ENCODE results near the gene MORF4L1. TPM values are rescaled to one million over a fixed set of nuclear protein-coding genes. Genes with fewer than 3 reads are reported as not detected.

MORF4L1 gene
- total and polyA plus RNA-seq, 2 donors (not counting 1 experiment from before 2014, with no cell fraction given), result 268 to 710 TPM

GRCh38 chr15:78915341-78916087 lies 42.8 kb downstream of the MORF4L1 start:
- no peak overlapping the region for H3K4me2 ChIP-seq (ENCODE audit: extremely low read depth, insufficient read depth, low read length)
- peaks cover 18% of the 10 kb centered on the region for H3K36me3 ChIP-seq (ENCODE audit: control insufficient read depth, insufficient read depth, low read length)
- peaks cover 9% of the 10 kb centered on the region for H3K79me2 ChIP-seq (ENCODE audit: control insufficient read depth, insufficient read depth, low read length)
- no peaks in the 10 kb centered on the region for H4K20me1 ChIP-seq (ENCODE audit: control insufficient read depth, extremely low read depth, insufficient read depth, low read length)
- H2AFZ ChIP-seq (ENCODE audit: low read length), result no peak overlapping the region
- H3K9me3 ChIP-seq (ENCODE audit: control insufficient read depth, insufficient read depth, low read depth, low read length), result no peaks in the 10 kb centered on the region
- no peak overlapping the region for H3K9ac ChIP-seq (ENCODE audit: insufficient read depth, low read length)
- peaks cover 5% of the 10 kb centered on the region for H3K4me1 ChIP-seq (ENCODE audit: control insufficient read depth, extremely low read depth, insufficient read depth, low read length)
- no peak for TF ChIP-seq EZH2 (IDR thresholded peaks at IDR 0.05; ENCODE audit: low read length, missing control alignments)
- TF ChIP-seq, protein P1, sequence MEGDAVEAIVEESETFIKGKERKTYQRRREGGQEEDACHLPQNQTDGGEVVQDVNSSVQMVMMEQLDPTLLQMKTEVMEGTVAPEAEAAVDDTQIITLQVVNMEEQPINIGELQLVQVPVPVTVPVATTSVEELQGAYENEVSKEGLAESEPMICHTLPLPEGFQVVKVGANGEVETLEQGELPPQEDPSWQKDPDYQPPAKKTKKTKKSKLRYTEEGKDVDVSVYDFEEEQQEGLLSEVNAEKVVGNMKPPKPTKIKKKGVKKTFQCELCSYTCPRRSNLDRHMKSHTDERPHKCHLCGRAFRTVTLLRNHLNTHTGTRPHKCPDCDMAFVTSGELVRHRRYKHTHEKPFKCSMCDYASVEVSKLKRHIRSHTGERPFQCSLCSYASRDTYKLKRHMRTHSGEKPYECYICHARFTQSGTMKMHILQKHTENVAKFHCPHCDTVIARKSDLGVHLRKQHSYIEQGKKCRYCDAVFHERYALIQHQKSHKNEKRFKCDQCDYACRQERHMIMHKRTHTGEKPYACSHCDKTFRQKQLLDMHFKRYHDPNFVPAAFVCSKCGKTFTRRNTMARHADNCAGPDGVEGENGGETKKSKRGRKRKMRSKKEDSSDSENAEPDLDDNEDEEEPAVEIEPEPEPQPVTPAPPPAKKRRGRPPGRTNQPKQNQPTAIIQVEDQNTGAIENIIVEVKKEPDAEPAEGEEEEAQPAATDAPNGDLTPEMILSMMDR (conservative IDR thresholded peaks at IDR 0.05 in 1 of 2, IDR thresholded peaks at IDR 0.05 in 1 of 2; ENCODE audit: low read depth in 1 of 2, low read length in 2 of 2), result no peak
- DNase-seq (ENCODE audit: low read depth in 2 of 2), result peak in 1 of 2 donors; percentile 49
- no peak overlapping the region for H3K4me3 ChIP-seq (replicated peaks in 1 of 4; ENCODE audit: control extremely low read depth in 1 of 4, insufficient read depth in 1 of 4, low read depth in 3 of 4, low read length in 4 of 4)
- no peak overlapping the region for H3K27ac ChIP-seq (ENCODE audit: insufficient read depth, low read length)
- no peaks in the 10 kb centered on the region for H3K27me3 ChIP-seq (ENCODE audit: control insufficient read depth, insufficient read depth, low read length)

DNA sequence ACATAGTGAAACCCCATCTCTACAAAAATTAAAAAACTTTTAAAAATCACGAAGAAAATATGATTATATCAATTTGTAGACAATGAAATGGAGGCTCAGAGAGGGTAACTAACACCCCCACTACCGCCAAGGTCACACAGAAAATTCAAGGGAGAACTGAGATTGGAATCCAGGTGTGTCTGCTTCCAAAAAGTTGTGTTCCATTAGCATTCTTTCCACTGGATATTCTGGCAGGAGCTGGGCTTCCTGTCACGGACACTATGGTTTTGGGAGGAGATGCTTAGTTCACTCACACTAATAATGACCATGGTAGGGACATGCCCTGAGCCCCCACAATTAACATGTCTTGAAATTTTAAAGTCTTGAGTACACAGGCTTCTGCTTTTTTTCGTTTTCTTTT lies 43.4 kb downstream of the MORF4L1 start:
- no peaks in the 10 kb centered on the region for H4K20me1 ChIP-seq (ENCODE audit: control insufficient read depth, extremely low read depth, insufficient read depth, low read length)
- no peak for DNase-seq (ENCODE audit: low read depth in 2 of 2)
- H3K4me2 ChIP-seq (ENCODE audit: extremely low read depth, insufficient read depth, low read length), result no peak overlapping the region
- peaks cover 6% of the 10 kb centered on the region for H3K79me2 ChIP-seq (ENCODE audit: control insufficient read depth, insufficient read depth, low read length)
- H3K4me1 ChIP-seq (ENCODE audit: control insufficient read depth, extremely low read depth, insufficient read depth, low read length), result peaks cover 5% of the 10 kb centered on the region
- H3K27ac ChIP-seq (ENCODE audit: insufficient read depth, low read length), result no peak overlapping the region
- peaks cover 18% of the 10 kb centered on the region for H3K36me3 ChIP-seq (ENCODE audit: control insufficient read depth, insufficient read depth, low read length)
- no peak overlapping the region for H2AFZ ChIP-seq (ENCODE audit: low read length)
- no peaks in the 10 kb centered on the region for H3K9me3 ChIP-seq (ENCODE audit: control insufficient read depth, insufficient read depth, low read depth, low read length)
- no peak overlapping the region for H3K4me3 ChIP-seq (replicated peaks in 1 of 4; ENCODE audit: control extremely low read depth in 1 of 4, insufficient read depth in 1 of 4, low read depth in 3 of 4, low read length in 4 of 4)
- H3K9ac ChIP-seq (ENCODE audit: insufficient read depth, low read length), result no peak overlapping the region
- TF ChIP-seq EZH2 (IDR thresholded peaks at IDR 0.05; ENCODE audit: low read length, missing control alignments), result no peak
- TF ChIP-seq, protein P1 (conservative IDR thresholded peaks at IDR 0.05 in 1 of 2, IDR thresholded peaks at IDR 0.05 in 1 of 2; ENCODE audit: low read depth in 1 of 2, low read length in 2 of 2), result no peak
- H3K27me3 ChIP-seq (ENCODE audit: control insufficient read depth, insufficient read depth, low read length), result no peaks in the 10 kb centered on the region

DNA sequence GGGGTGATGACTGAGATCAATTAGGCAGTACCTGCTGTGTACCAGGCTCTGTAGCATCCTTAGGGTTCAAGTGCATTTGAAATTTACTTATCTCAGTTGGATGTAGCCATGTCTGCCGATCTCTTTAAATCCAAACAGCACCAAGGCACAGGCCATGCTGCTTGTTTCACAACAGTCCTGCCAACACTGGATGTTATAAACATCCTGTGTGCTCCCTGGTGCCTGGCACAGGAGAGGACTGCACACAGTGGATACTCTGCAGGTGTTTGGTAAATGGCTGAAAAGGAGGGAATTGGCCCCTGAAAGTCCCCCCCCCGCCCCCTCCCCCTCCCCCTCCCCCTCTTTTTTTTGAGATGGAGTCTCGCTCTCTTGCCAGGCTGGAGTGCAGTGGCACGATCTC lies 45.2 kb downstream of the MORF4L1 start:
- no peak for TF ChIP-seq EZH2 (IDR thresholded peaks at IDR 0.05; ENCODE audit: low read length, missing control alignments)
- TF ChIP-seq, protein P1 (conservative IDR thresholded peaks at IDR 0.05 in 1 of 2, IDR thresholded peaks at IDR 0.05 in 1 of 2; ENCODE audit: low read depth in 1 of 2, low read length in 2 of 2), result no peak
- peaks cover 5% of the 10 kb centered on the region for H3K4me1 ChIP-seq (ENCODE audit: control insufficient read depth, extremely low read depth, insufficient read depth, low read length)
- H3K36me3 ChIP-seq (ENCODE audit: control insufficient read depth, insufficient read depth, low read length), result peaks cover 20% of the 10 kb centered on the region
- no peak overlapping the region for H3K4me2 ChIP-seq (ENCODE audit: extremely low read depth, insufficient read depth, low read length)
- no peak overlapping the region for H2AFZ ChIP-seq (ENCODE audit: low read length)
- H3K27me3 ChIP-seq (ENCODE audit: control insufficient read depth, insufficient read depth, low read length), result no peaks in the 10 kb centered on the region
- peaks cover 3% of the 10 kb centered on the region for H3K79me2 ChIP-seq (ENCODE audit: control insufficient read depth, insufficient read depth, low read length)
- no peak overlapping the region for H3K27ac ChIP-seq (ENCODE audit: insufficient read depth, low read length)
- no peaks in the 10 kb centered on the region for H4K20me1 ChIP-seq (ENCODE audit: control insufficient read depth, extremely low read depth, insufficient read depth, low read length)
- no peak for DNase-seq (ENCODE audit: low read depth in 2 of 2)
- no peak overlapping the region for H3K9ac ChIP-seq (ENCODE audit: insufficient read depth, low read length)
- no peak overlapping the region for H3K4me3 ChIP-seq (replicated peaks in 1 of 4; ENCODE audit: control extremely low read depth in 1 of 4, insufficient read depth in 1 of 4, low read depth in 3 of 4, low read length in 4 of 4)
- no peaks in the 10 kb centered on the region for H3K9me3 ChIP-seq (ENCODE audit: control insufficient read depth, insufficient read depth, low read depth, low read length)
